Right lobe of liver (tissue), 6 donors: ENCODE data around the gene JAKMIP1. TPM values are rescaled to one million over a fixed set of nuclear protein-coding genes. Genes with fewer than 3 reads are reported as not detected.

Experiments used
- ATAC-seq, 4 donors: fragments of 200-7000 bp; cut with Tn5 transposase; one replicate each; pipeline ENCODE4 v1.9.1; 2020; ENCODE audit warnings: mild to moderate bottlenecking in 4 of 4, moderate library complexity in 4 of 4
- DNase-seq, 3 donors: peaks; one replicate each; pipeline ENCODE4 v3.0.0-alpha.2; 2020
- H3K27ac ChIP-seq, 3 donors: fragments of 200-600 bp; one replicate each; pipeline ENCODE4 v1.8.0; 2022
- H3K27me3 ChIP-seq, 2 donors: fragments of 200-600 bp; one replicate each; pipeline ENCODE4 v1.8.0; 2022
- H3K36me3 ChIP-seq, 4 donors: fragments of 200-600 bp; sonication (generic) in 1 of 4; one replicate each; pipeline versions ENCODE4 v1.5.1 to v1.8.0; 2017 to 2022; ENCODE audit warnings: control low read depth in 1 of 4
- H3K4me1 ChIP-seq, 4 donors: fragments of 200-600 bp; sonication (generic) in 1 of 4; one replicate each; pipeline versions ENCODE4 v1.5.1 to v1.8.0; 2017 to 2022; ENCODE audit warnings: control low read depth in 1 of 4
- H3K4me3 ChIP-seq, 3 donors: fragments of 200-600 bp; one replicate each; pipeline ENCODE4 v1.8.0; 2022
- H3K9me3 ChIP-seq, 4 donors: fragments of 200-600 bp; sonication (generic) in 1 of 4; one replicate each; pipeline versions ENCODE4 v1.5.1 to v1.8.0; 2017 to 2022; ENCODE audit warnings: control low read depth in 1 of 4
- POLR2A ChIP-seq: fragments of 450-650 bp; IDR thresholded peaks from one replicate; pipeline ENCODE4 v1.6.1; 2017; ENCODE audit warnings: antibody characterized with exemption, mild to moderate bottlenecking
- WGBS: methylation state at CpG from one replicate; pipeline ENCODE4 v1.1.6; 2018; ENCODE audit warnings: low coverage, low lambda C conversion rate; ENCODE audit not compliant: insufficient coverage; ENCODE audit errors: missing lambda C conversion rate; 5-methylcytosine and 5-hydroxymethylcytosine counted together
- intact Hi-C, 2 donors: fragments of 100-400 bp; cut with DNase I; formaldehyde crosslinking; loops; one replicate each; pipeline versions ENCODE4 v1.11.2 to v1.14.1; 2022
- total RNA-seq, 6 experiments: library from RNA; depleted of rRNA in 2 of 6; stranded (reverse); fragments of >200 nt in 2 of 6; fragmentation: NEBNext Ultra II Directional in 3 of 6; extraction: Animal tissue kit (Norgen Biotek cat#: 25700) in 3 of 6; gene quantifications; one replicate each; pipeline versions ENCODE4 v1.1.0 to v1.2.4, GENCODE V29; 2016 to 2023
- TF ChIP-seq, protein P1 (sequence below), 4 donors: fragments of 200-600 bp in 3 of 4; fragments of 450-650 bp in 1 of 4; IDR thresholded peaks; one replicate each; pipeline versions ENCODE4 v1.5.1 to v1.8.0; 2016 to 2022; ENCODE audit warnings: antibody characterized with exemption in 4 of 4, mild to moderate bottlenecking in 2 of 4
- donor health status: DM: no; HTN: yes; CAD: no.
- donor health status: DM: no; HTN: no; CAD: no.
- donor health status: DM: no; HTN: no; CAD: no.
- donor health status: DM: no; HTN: yes; CAD: no.
- donor health status: DM: no; HTN: yes; CAD: no.

The JAKMIP1 gene
- total RNA-seq, 6 experiments from 2014 or later, result 0.12 TPM; not detected in 5

GRCh38 chr4:6242271-6243029 lies 42.1 kb upstream of the JAKMIP1 start:
- no peak overlapping the region for H3K27ac ChIP-seq
- DNase-seq (peak in 1 of 3 donors; percentile 40), ATAC-seq (no peak)
- no peak overlapping the region for H3K4me3 ChIP-seq
- 58% methylated on average over 5 of the region's 12 CpGs for WGBS
- no peaks in the 10 kb centered on the region for H3K4me1 ChIP-seq
- no peaks in the 10 kb centered on the region for H3K9me3 ChIP-seq
- no peaks in the 10 kb centered on the region for H3K36me3 ChIP-seq
- intact Hi-C loops, result loop anchor here in 1 of 2 donors (10.0 kb wide), 1 partner anchor 312 kb away; no protein-coding TSS in a partner anchor
- H3K27me3 ChIP-seq, result peaks cover 0 to 5% of the 10 kb centered on the region in 2 donors
- no peak for TF ChIP-seq POLR2A
- TF ChIP-seq, protein P1, sequence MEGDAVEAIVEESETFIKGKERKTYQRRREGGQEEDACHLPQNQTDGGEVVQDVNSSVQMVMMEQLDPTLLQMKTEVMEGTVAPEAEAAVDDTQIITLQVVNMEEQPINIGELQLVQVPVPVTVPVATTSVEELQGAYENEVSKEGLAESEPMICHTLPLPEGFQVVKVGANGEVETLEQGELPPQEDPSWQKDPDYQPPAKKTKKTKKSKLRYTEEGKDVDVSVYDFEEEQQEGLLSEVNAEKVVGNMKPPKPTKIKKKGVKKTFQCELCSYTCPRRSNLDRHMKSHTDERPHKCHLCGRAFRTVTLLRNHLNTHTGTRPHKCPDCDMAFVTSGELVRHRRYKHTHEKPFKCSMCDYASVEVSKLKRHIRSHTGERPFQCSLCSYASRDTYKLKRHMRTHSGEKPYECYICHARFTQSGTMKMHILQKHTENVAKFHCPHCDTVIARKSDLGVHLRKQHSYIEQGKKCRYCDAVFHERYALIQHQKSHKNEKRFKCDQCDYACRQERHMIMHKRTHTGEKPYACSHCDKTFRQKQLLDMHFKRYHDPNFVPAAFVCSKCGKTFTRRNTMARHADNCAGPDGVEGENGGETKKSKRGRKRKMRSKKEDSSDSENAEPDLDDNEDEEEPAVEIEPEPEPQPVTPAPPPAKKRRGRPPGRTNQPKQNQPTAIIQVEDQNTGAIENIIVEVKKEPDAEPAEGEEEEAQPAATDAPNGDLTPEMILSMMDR (IDR thresholded peaks at IDR 0.05), result no peak

DNA sequence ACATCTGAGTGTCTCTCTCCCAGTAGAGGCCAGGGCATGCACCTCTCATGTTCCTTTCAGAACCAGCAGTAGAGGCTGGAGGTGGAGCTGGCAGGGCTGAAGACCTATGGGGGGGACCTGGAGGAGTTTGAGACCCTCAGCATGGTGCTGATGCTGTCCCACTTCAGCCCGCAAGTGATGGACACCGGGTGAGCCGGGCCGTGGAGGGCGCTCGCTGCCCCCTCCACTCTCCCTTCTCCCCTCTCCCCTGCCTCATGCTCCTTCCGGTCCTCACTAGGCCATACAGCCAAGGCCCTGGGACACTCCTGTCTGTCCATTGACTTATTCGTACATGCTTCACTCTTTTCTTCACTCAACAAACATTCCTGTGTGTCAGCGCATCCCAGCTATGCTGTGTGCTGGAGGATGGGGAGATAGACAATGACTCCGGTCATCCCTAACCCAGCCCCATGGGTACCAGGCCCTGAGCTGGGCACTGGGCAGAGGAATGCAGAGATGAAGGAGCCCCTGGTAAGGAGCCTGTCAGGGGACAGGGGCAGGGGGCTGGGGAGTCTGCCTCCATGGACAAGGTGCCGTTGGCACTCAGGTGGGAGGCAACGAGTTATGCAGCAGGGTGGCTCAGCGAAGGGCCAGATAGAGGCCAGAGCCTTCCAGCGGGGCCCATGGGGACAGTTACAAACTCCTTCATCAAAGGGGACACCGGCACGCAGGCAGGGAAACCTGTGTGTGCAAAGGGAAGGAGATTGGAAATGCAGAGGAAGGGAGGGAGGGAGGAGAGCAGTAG lies 40.9 kb upstream of the JAKMIP1 start:
- Histone ChIP-seq H3K36me3 (no peaks in the 10 kb centered on the region), H3K27me3 (peaks cover 0 to 5% of the 10 kb centered on the region in 2 donors), H3K4me1 (no peaks in the 10 kb centered on the region), H3K27ac (no peak overlapping the region), H3K4me3 (no peak overlapping the region), H3K9me3 (no peaks in the 10 kb centered on the region)
- intact Hi-C loops, result loop anchor here in 1 of 2 donors (10.0 kb wide), 1 partner anchor 314 kb away; no protein-coding TSS in a partner anchor
- DNase-seq (peak in 1 of 3 donors; percentile 37), ATAC-seq (no peak)
- WGBS, result 67% methylated on average over 10 of the region's 16 CpGs
- no peak for TF ChIP-seq POLR2A
- TF ChIP-seq, protein P1 (IDR thresholded peaks at IDR 0.05), result no peak

DNA sequence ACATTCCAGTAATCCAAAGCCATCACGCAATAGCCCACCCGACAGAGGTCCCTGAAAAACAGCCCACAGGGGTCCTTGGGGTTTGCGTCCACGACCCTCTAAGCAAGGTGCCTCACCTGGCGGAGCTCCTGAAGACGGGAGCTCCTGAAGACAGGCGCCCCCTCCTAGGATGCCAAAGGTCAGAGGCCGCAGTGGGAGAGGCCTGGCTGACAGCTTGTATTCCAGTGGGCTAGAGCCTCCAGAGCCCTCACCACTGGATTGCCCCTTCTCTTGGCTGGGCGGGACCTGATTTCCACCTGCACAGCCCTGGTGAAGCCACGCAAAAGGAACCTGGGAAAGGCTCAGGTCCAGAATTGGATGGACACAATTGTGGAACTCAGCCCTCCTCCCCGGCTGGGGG lies 39.6 kb upstream of the JAKMIP1 start:
- no peaks in the 10 kb centered on the region for H3K9me3 ChIP-seq
- no peak overlapping the region for H3K4me3 ChIP-seq
- H3K27ac ChIP-seq, result no peak overlapping the region
- DNase-seq, result peak in 1 of 3 donors; percentile 35
- no peak for ATAC-seq
- WGBS, result 67% methylated on average over 4 of the region's 11 CpGs
- TF ChIP-seq, protein P1 (IDR thresholded peaks at IDR 0.05), result no peak
- TF ChIP-seq POLR2A, result no peak
- intact Hi-C loops, result loop anchor here in 1 of 2 donors (10.0 kb wide), 1 partner anchor 315 kb away; no protein-coding TSS in a partner anchor
- no peaks in the 10 kb centered on the region for H3K4me1 ChIP-seq
- H3K27me3 ChIP-seq, result no peaks in the 10 kb centered on the region
- H3K36me3 ChIP-seq, result no peaks in the 10 kb centered on the region

GRCh38 chr4:6239486-6239885 lies 39.1 kb upstream of the JAKMIP1 start:
- DNase-seq, result peak in 1 of 3 donors; percentile 24
- Histone ChIP-seq H3K4me3 (no peak overlapping the region), H3K4me1 (no peaks in the 10 kb centered on the region), H3K27ac (no peak overlapping the region), H3K27me3 (no peaks in the 10 kb centered on the region), H3K36me3 (no peaks in the 10 kb centered on the region), H3K9me3 (no peaks in the 10 kb centered on the region)
- WGBS, result 33% methylated on average over 3 of the region's 8 CpGs
- intact Hi-C loops, result no loop called here
- TF ChIP-seq, protein P1 (IDR thresholded peaks at IDR 0.05), result no peak
- TF ChIP-seq POLR2A, result no peak
- no peak for ATAC-seq
